Fibroblast of peridontal ligament (primary cell): ENCODE results near the gene DAB2IP.

Experiments used
- DNase-seq: peaks from one replicate; pipeline ENCODE4 v3.0.0-alpha.2; 2010; ENCODE audit errors: extremely low read depth

Gene DAB2IP

DNA sequence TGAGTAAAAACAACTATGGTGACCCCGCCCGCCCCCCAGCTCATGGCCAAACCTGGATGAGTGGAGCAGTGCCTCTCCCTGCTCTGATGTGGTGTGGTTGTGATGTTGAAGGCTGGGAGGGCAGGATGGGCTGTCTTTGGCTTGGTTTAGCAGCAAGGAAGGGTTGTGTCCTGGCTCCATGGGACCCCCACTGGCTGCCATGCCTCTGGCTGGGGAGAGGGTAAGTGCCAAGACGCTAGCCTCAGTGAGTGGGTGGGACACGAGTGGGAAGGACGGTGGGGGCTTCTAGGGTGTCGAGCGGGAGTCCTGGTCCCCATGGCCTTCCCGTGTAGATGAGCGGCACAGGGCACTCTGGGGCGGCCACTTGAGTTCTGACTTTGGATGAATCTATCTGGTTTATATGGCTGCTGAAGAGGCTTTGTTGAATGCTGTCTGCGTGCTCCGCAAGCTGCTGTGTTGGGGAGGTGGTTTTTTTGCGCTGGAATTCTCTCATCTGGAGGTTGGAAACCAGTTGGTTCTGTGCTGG, 50.4 kb downstream of the DAB2IP start:
- DNase-seq: no peak

DNA sequence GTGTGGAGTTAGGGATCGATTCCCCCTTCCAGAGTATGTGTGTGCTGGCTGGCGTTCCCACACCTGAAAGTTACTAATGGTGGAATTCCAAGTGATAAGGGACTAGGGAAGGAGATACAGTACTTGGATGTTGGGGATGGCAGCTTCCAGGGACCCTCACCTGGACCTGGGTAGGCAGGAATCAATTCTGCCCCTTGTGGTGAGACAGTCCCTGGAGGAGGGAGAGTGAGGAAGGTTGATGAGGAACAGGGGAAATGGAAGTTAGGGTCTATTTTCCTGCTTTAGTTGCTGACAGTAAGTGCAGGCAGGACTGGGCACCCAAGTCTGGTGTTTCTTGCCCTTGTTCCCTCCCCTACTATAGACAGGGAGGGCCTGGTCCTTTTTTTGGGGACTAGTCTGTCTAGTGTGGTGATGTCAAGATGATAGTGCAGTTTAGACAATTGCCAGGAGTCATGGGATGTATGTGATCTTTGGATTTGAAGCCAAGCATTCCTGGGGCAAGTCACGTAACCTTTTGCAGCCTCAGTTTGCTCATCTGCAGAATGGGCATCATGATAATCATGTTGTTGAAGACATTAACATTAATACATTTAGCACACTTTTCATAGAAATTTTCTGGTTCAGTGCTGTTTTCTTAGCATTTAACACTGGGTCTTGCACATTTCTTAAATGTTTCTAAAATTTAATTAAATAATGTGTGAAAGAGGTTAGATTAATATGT, 51.7 kb downstream of the DAB2IP start:
- DNase-seq: no peak

DNA sequence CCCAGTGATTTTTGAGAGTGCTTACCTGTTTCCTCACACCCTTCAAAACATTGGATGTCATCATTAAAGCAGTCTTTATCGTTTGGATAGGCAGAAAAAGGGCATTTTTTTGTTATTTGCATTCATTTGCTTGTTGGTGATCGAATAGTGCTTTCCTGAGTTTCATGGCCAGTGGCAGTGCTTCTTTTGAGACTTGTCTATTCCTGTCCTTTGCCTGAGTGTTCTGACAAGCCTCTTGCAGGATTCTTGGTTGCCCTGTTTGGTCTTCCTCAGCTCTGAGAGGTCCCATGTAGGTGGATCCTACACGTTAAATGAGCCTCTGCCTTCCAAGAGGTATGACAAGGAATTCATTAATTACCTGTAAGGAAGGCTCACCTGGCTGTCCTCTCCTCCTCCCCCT, 52.8 kb downstream of the DAB2IP start:
- no peak for DNase-seq

DNA sequence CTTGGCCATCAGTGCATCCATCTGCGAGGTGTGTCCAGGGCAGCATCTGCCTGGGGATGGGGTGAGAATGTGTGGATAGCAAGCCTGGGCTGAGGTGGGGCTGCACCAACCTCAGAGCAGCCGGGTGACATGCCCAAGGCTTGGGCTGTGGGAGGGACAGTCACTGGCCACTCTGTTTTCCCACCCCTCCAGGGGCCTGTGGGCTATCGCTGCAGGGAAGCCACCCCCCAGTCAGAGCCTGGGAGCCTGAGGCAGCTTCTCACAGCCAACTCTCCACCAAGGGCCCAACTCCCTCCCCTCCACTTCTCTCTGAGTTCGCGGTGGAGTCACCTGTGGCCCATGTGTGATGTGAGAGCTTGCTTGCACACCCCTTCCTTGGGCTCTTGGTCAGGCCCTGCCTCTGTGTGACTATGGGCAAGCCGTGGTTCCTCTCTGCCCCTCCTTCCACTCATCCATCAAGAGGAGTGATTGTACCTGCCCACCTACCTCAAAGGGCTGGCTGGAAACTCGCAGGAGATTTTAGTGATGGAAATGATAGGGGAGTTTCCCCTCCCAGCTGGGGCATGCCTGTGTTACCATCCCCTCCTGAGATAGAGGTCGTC, 54.8 kb downstream of the DAB2IP start:
- no peak for DNase-seq

DNA sequence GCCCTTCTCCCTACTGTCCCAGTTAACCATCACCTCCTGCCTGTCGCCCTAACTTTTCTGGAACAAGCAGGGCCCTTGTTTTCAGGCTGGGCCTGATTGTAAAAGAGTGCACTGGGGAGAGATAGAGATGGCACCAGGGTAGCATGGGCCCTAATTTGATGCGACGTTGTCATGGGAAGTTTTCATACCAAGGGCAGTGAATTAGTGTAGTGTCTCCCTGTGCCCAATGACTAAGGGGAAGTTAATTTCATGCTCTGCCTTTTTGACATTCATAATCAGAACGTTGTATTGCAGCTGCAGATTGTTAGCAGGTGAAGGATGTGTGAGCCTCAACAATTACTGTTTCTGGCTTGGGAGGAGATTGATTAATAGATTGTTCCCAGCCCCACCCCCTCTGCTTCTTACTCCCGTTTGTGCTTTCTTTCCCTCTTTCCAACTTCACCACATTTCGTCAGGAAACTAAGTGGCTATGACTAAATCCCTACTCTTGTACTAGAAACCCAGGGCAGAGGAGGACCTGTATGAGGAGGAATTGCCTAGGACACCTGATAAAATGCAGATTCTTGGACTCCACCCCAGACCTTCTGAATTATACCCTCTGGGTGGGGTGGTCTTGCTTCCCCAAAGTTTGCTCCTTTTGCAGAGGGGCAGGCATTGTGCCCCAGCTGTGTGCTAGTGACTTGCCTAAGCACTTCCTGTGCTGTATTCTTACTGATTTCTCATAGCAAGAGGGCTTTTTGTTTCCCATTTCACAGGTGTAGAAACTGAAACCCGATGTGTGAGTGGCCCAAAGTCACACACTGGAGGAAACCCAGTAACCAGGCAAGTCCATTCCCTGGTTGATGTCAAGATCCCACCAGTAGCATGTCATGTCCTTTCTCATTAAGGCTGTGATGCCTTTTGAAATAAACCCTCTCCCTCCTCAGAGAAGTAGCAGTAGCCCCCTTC, 56.3 kb downstream of the DAB2IP start:
- no peak for DNase-seq

DNA sequence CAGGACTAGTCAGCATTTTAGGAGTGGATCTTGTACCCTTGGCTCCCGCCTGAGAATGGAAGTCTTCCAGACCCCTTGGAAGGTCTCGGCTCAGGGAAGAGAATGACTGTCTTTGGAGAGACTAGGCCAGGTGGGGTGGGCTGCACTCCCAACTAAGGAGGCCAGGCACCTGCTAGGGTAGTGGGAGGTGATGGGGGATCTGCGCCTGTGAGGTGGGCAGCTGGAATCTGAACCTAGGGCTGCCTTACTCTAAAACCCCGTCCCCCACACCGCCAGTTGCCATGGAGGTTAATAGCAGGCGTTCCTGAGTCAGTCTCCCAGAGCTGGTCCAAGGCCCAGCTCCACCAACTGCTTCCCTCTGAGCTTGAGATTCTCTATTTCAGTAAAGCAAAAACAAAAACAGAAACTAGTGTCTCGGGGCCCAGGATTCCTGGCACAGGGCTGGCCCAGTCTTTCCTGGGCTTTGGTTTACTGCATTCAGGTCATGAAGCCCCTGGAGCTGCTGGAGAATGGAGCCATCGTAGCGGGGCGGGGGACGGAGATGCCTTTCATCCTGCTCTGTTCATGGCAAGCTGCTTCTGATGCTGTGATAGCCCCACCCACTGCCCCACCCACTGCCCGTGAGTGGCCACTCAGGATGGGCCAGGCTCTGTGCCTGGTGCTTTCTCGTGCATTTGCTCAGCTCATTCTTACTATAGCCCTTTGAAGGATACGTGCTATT, 57.5 kb downstream of the DAB2IP start:
- no peak for DNase-seq

DNA sequence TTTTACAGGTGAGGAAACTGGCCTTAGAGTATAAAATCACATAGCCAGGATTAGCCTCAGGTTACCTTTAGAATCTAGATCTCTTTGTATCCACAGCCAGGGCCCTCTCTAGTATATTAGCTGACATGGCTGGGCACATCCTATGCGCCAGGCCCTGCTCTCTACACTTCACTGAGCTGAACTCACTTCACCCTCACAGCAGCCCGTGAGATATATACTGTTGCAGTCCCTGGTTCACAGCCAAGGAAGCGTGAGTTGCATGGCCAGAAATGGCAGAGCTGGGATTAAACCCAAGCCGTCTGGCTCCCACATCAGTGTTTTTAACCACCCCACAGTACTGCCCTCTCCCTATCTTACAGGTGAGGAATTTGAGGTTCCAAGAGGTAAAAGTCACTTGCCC, 58.4 kb downstream of the DAB2IP start:
- no peak for DNase-seq

DNA sequence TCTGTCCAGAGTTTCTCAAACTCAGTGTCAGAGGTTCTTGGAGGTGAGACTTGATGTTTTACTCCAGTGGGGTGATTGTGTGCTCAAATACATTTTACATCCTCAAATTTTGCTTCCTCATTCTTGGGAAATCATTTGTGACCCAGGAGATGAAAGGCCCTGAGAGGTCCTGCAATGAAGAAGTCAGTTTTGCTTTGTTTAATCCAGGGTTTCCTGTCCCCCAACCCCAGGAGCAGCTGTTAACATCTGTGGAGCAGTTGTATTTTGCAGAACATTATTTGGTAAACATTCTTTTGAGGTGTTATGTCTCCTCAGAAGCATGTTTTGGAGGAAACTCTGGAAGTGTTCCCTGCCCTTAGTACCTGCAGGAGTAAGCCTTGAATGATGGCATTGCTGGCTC, 59.8 kb downstream of the DAB2IP start:
- no peak for DNase-seq

DNA sequence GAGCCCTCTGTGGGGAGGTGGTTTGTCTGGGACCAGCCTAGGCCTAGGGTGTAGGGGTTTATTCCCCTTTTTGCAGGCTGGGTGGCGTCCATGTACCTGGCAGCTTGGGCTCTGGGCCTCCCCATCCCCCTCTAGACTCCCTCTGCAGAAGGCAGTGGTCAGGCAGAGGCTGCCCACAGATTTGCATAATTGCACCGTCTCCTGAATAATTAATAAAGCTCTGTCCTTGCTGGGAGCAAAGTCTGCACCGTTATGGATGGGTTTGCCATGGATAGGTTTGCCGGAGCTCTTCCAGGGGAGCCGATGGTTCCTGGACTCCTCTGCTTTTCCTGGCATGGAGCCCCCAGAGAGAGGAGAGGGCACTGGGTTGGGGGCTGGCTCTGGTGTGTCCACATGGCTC, 60.4 kb downstream of the DAB2IP start:
- DNase-seq: no peak

DNA sequence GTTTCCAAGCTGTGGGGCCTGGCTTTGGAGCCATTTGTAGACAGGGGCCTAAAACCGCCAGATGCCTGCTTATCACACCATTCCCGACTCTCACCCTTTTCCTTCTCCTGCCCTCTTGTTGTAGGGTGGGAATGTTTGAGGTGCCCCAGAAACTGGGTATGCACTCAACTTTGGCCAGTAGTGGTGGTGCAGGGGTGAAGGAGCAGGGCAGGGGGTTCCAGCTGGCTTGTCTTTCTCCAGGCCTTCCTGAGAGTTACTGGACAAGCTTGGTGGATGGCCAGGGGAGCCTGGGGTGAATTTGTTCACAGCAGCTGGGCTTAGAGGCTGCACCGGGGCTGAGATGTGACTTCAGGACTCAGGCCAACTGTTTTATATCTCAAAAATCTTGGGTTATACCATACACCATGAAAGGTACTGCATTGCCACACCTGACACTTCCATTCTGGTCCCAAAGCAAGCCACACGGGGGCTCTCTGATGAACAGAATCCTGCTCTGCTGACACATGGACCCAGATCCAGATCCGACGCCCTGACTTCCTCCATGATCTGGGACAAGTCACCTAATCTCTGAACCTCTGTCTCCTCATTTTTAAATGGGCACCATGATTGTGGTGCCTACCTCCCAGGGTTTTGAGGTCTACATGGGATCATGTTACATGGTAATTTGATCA, 62.1 kb downstream of the DAB2IP start:
- no peak for DNase-seq

DNA sequence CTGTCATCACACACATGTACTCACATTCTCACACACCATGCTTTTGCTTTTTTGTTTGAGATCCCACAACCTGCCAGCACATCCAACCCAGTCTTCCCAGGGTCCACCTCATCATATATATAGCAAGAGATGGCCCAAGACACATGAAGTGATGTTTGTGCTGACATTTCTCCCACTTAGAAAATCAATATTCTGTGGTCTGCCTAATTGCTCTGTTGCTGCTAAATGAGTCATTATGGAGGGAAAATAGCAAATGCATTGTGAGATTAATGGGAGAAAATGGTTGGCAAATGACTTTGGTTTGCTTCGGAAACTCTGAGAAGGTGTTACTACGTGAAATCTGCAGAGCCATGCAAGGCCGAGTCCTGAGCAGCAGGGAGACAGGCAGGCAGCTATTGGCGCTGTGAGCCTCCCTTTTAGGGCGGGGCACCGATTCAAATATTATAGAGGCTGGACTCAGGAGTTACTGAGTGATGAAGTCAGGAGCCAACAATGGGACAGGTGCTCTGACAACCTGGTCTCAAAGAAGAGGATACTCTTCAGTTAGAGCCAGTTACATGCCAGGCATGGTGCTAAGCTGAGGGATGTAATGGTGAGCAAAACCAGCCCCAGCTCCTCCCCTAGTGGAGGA, 62.8 kb downstream of the DAB2IP start:
- DNase-seq: no peak

DNA sequence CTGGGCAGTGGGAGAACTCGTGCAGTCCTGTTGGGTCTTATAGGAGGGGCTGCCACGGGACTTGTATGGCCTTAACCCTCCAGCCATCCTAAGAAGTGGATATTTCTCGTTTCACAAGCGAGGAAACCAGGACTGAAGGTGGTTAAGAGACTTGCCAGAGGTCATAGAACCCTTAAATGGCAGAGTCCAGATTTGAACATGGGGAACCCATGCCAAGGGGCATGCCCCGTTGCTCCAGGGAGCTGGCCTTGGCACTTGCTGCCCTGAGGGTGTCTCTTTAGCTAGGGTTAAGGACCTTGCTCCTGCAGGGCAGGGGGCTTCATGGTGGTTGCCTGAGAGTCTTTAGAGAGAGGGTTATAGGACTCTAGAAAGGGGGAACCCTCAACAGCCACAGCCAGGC, 63.4 kb downstream of the DAB2IP start:
- DNase-seq: no peak

DNA sequence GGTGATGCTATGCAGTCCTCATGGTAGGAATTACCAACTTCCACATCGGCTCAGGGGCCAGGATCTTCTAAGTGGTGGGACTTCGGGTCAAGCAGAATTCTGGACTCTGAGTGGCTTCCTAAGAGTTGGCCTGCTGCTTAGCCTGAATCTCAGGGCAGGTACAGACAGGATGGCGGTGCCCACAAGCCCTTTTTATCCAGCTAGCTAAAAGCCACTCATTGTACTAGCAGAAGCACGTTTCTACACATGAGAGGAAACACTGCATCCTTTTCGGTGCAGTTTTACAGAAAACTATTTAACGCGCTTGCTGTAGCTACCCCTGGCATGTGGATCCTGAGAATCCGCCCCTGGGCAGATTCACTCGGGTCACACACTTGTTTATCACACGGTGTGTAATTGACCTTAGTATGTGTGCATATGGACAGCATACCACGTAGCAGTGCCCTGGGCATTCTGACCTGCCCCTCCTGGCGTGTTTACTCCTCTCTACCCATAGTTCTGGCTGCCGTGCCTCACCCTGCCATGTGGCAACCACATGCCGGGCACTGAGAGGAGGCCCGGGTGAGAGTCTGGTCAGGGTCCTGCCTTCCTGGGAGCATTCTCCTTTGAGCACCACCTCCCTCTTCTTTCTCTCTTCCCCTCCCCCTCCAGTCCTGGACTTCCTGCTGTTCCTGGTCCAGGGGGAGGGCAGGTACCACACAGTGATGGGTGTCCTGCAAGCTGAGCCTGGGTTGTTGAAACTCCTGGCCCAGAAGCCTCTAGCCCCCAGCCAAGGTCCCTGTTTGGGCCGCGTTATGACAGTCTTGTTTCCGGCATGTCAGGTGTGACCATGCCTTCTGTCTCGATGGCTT, 65.9 kb downstream of the DAB2IP start:
- DNase-seq: no peak

DNA sequence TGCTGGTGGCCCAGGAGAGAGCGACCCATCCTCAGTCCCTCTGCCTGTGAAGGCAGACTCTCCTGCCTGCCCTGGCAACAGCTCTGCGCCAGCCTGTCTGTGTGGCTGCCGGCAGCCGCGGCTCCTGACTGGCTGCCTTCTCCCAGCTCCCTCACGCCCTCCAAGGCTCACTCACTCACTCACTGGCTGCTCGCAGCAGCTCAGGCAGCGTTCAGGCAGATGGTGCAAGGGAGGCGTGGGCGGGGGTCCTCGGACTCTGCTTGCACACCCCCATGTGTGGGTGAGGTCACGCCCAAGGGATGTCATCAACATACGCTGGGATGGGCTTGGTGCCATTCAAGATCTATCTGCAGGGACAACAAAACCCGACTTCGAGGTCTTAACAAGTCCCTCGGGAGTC, 66.7 kb downstream of the DAB2IP start:
- no peak for DNase-seq

DNA sequence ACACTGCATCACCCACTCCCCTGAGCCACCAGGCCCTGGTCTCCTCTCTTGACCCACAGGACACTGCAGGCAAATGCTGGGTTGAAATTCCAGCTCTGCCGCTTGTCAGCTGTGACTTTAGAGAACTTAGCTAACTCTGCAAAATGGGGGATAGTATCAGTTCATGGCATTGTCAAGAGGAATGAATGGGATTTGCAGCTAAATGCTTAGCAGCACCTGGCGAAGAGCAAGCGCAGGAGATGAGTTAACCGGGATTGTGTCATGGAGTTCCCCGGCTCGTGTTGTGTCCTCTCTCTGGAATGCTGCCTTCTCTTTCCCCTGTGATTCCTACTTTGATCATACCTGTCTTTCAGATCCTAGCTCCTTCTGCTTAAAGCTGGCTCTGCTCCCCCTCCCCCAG, 67.1 kb downstream of the DAB2IP start:
- no peak for DNase-seq

DNA sequence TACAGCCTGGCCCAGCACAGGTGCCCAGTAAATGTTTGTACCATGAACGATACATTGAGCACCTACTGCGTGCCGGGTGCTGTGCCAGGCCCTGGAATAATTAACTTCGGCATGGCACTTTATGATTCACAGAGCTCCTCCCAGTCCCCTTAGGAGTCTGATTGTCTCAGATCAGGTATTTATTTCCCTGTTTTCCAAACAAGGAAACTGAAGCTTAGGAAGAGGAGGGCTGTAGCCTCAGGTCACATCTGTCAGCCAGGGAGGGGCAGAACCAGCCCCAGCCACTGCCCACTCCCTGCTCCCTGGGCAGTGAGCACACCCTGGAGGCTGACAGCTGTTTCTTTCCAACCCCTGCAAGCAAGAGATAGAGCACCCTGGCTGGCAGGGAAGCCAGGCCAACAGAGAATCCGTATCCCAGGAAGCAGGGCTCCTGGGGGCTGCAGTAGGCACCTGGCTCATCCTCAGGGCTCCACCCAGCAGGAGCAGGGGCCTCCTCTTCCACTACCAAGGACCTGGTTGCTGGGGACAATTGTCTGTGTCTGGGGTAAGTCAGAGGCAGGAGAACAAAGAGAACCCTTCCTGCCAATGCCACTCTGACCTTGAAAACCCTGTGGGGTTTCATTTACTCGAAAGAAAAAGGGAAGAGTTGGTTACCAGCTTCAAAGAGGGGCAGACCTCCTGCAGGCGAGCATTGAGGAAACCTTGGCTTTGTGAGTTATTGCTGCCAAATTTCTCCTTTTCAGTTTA, 69.0 kb downstream of the DAB2IP start:
- DNase-seq: no peak

DNA sequence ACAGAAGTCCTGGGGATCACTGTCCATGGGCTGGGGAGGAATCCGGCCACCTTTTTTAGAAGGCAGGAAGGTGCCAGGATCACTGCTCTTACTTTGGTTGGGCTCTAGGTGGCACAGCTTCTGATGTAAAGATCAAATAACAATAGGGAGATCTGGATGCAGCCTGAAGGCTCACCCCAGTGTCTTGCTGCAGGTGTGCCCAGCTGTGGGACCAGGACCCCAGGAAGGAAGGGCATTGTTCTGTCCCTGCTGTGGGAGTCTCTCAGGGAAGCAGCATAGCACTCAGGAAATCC, 69.6 kb downstream of the DAB2IP start:
- DNase-seq: no peak

DNA sequence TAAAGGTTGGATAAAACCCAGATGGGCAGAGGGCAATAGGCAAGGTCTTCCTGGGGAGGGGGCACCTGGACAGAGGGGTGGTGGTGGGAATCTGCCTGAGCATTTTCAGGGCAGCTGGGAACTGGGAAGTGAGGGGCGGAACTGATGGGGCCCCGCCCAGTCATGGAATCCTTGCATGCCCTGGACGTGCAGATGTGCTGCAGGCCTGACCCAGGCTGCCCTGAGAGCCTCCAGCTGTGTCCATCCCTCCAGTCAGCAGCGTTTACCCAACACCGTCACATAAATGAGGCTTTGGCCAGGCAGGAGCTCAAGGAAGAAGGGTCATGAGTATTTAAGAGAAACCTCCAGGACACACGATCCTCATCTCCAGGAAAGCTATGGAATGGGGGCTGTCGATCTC, 70.3 kb downstream of the DAB2IP start:
- DNase-seq: no peak

DNA sequence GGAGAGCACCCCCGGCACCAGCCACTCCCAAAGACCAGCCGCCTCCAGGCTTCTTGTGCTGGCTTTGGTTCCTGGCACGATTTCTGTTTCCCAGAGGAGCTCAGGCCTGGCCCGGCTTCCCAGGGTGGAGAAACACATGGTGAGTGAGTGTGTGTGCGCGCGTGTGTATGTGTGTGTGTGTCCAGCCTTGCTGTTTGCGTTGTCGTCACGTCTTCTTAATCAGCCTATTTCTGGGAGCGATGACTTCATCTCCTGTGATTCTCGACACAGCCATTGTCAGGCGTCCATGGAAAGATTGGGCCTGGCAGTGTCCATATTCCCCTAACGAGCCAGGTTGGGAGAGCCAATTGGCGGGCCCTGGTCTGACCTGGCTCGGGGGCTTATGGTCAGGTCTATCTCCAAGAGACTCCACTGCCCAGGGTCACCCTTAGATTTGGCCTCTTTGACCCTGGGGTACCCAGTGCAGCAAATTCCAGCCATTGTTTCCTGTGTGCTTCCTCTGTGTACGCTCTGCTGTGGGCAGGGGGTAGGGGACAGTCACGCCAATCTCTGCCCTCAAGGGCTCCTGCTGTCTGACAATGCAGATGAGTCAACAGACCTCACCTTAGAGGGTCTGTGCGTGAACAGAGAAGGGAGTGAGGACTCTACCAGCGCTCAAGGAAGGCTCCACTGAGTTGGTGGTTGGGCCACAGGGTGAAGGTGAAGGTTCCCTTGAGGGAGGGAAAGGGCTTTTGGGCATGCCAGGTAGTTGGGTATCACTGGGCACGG, 73.8 kb downstream of the DAB2IP start:
- DNase-seq: peak; percentile 97
